GM12873 (cell line): ENCODE measurements around the gene SLC24A3.

Experiments used
- CTCF ChIP-seq: IDR thresholded peaks from 2 replicates; pipeline ENCODE4 v1.5.1; 2012; ENCODE audit warnings: low read depth, mild to moderate bottlenecking, moderate library complexity, low read length, control low read depth; ENCODE audit not compliant: insufficient read depth; ENCODE audit errors: missing control alignments

SLC24A3 gene

GRCh38 chr20:19492687-19493336 is 280.4 kb downstream of the SLC24A3 start:
- no peak for TF ChIP-seq CTCF

GRCh38 chr20:19493794-19494495 is 281.5 kb downstream of the SLC24A3 start:
- no peak for TF ChIP-seq CTCF

- no peak for TF ChIP-seq CTCF
Observed at GRCh38 chr20:19495905-19496703, 283.7 kb downstream of the SLC24A3 start.

GRCh38 chr20:19497064-19497463 is 284.6 kb downstream of the SLC24A3 start:
- no peak for TF ChIP-seq CTCF

GRCh38 chr20:19498756-19499155 is 286.3 kb downstream of the SLC24A3 start:
- no peak for TF ChIP-seq CTCF

- TF ChIP-seq CTCF: no peak
Observed at GRCh38 chr20:19501476-19502115, 289.2 kb downstream of the SLC24A3 start.

- TF ChIP-seq CTCF: no peak
Observed at GRCh38 chr20:19502169-19502568, 289.7 kb downstream of the SLC24A3 start.
